ENCODE results near the gene PCDHGA3. TPM values are rescaled to one million over a fixed set of nuclear protein-coding genes. Genes with fewer than 3 reads are reported as not detected.

The PCDHGA3 gene
- polyA plus RNA-seq, 2 of the 4 experiments (the other 2 are of a cell fraction): not detected

GRCh38 chr5:141388661-141389060 is 45.0 kb downstream of the PCDHGA3 start:
- CTCF ChIA-PET: interaction anchor here (1.0 to 3.3 kb wide), 4 partner anchors 87 to 304 kb away, joined by 3 to 12 read pairs (median 4); partner anchors contain the start of gene PCDHGC3

GRCh38 chr5:141389153-141390042 is 45.8 kb downstream of the PCDHGA3 start:
- Histone ChIP-seq H3K4me2 (no peak overlapping the region), H3K4me1 (no peaks in the 10 kb centered on the region), H3K27ac (no peak overlapping the region), H3K4me3 (no peak overlapping the region), H3K9me3 (peaks cover 72% of the 10 kb centered on the region)
- 84% methylated on average over 69 of the region's 77 CpGs for WGBS (ENCODE audit: missing lambda C conversion rate)
- FAIRE-seq: no peak
- no peak for DNase-seq (ENCODE audit: low read depth in 1 of 2, low spot score in 1 of 2)
- ChIA-PET CTCF (interaction anchor here (0.9 to 3.3 kb wide), 7 partner anchors 8 to 305 kb away, joined by 3 to 12 read pairs (median 6); partner anchors contain the start of genes PCDHGB1 and PCDHGC3), POLR2A (no interaction called here)
- TF ChIP-seq EP300 (IDR thresholded peaks at IDR 0.05): no peak
- no peak for TF ChIP-seq HOXB5 (CRISPR knock-in tag; IDR thresholded peaks at IDR 0.05)
- TF ChIP-seq BHLHE40 (IDR thresholded peaks at IDR 0.05; ENCODE audit: low read depth, low read length): no peak
- TF ChIP-seq KDM1A (IDR thresholded peaks at IDR 0.05; ENCODE audit: low read depth): no peak
- TF ChIP-seq JUN (IDR thresholded peaks at IDR 0.05): no peak
- no peak for TF ChIP-seq GATA3 (IDR thresholded peaks at IDR 0.05; ENCODE audit: borderline replicate concordance)
- no peak for TF ChIP-seq SMC3 (IDR thresholded peaks at IDR 0.05)
- TF ChIP-seq KDM5A (IDR thresholded peaks at IDR 0.05): no peak
- no peak for TF ChIP-seq BCL3 (IDR thresholded peaks at IDR 0.05)
- TF ChIP-seq JUNB (IDR thresholded peaks at IDR 0.05): no peak
- no peak for TF ChIP-seq RAD21 (conservative IDR thresholded peaks at IDR 0.05 in 1 of 2, IDR thresholded peaks at IDR 0.05 in 1 of 2)
- TF ChIP-seq RARB (CRISPR knock-in tag; IDR thresholded peaks at IDR 0.05): no peak
- no peak for TF ChIP-seq HES2 (IDR thresholded peaks at IDR 0.05)
- ATAC-seq: no peak

More at GRCh38 chr5:141388661-141389060, 45.0 kb downstream of the PCDHGA3 start:
- Histone ChIP-seq H3K9me3 (peaks cover 70% of the 10 kb centered on the region), H3K4me3 (no peak overlapping the region), H3K27ac (no peak overlapping the region), H3K4me2 (no peak overlapping the region), H3K4me1 (no peaks in the 10 kb centered on the region)
- WGBS (ENCODE audit: missing lambda C conversion rate): 62% methylated on average over 10 of the region's 10 CpGs
- no peak for DNase-seq (ENCODE audit: low read depth in 1 of 2, low spot score in 1 of 2)
- no peak for ATAC-seq
- FAIRE-seq: no peak
- POLR2A ChIA-PET: no interaction called here
- TF ChIP-seq EHMT2 (IDR thresholded peaks at IDR 0.05; ENCODE audit: low read depth): no peak
- no peak for TF ChIP-seq NPAS2 (CRISPR knock-in tag; IDR thresholded peaks at IDR 0.05; ENCODE audit: borderline replicate concordance)
- TF ChIP-seq CEBPB (IDR thresholded peaks at IDR 0.05): peak; percentile 70 to 88; a peak in 3 of 4 replicates

GRCh38 chr5:141392429-141393198 is 49.0 kb downstream of the PCDHGA3 start, which contains the start of gene PCDHGA8:
Gene PCDHGA8, plus strand, starts transcription at chr5:141392633. Its CDS starts 181 bp downstream, at chr5:141392814.
- peaks cover 68% of the 10 kb centered on the region for H3K9me3 ChIP-seq
- DNase-seq (ENCODE audit: low read depth in 1 of 2, low spot score in 1 of 2) (peak in 1 of 2 experiments; percentile 27), ATAC-seq (no peak), FAIRE-seq (no peak)
- H3K4me1 ChIP-seq: no peaks in the 10 kb centered on the region
- TF ChIP-seq MAFK (IDR thresholded peaks at IDR 0.05; ENCODE audit: partially characterized antibody): no peak
- peak; percentile 31; the same call in 1 of the 2 replicates for TF ChIP-seq MAX (IDR thresholded peaks at IDR 0.05)
- TF ChIP-seq HEYL (CRISPR knock-in tag; IDR thresholded peaks at IDR 0.05): no peak
- TF ChIP-seq RAD21 (conservative IDR thresholded peaks at IDR 0.05 in 1 of 2, IDR thresholded peaks at IDR 0.05 in 1 of 2): peak in 1 of 2 experiments; percentile 22; a peak in 1 of 5 replicates
- POLR2A ChIA-PET: no interaction called here
- WGBS (ENCODE audit: missing lambda C conversion rate): 81% methylated on average over 34 of the region's 38 CpGs
- no peak within 1 kb of the TSS for H3K4me2 ChIP-seq
- CTCF ChIA-PET: interaction anchor here (0.9 to 2.1 kb wide), 6 partner anchors 22 to 193 kb away, joined by 3 to 5 read pairs (median 4); partner anchors contain the start of genes PCDHB11, PCDHGB1 and PCDHGB3
- H3K4me3 ChIP-seq: no peak within 1 kb of the TSS
- H3K27ac ChIP-seq: no peak within 1 kb of the TSS

All from A549 (cell line).